NCI-H187 (cell line): ENCODE results near the gene MSMB.
"Not testable (repeated sequence)": the region's sequence is repeated elsewhere in the genome, so short reads cannot be mapped to it uniquely, and the experiment has no call there.

ENCODE experiments used
- DNase-seq, 2 experiments: peaks; one replicate each; lab custom pipeline; 2025; lab: John Stamatoyannopoulos, UW

MSMB gene, protein sequence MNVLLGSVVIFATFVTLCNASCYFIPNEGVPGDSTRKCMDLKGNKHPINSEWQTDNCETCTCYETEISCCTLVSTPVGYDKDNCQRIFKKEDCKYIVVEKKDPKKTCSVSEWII

DNA sequence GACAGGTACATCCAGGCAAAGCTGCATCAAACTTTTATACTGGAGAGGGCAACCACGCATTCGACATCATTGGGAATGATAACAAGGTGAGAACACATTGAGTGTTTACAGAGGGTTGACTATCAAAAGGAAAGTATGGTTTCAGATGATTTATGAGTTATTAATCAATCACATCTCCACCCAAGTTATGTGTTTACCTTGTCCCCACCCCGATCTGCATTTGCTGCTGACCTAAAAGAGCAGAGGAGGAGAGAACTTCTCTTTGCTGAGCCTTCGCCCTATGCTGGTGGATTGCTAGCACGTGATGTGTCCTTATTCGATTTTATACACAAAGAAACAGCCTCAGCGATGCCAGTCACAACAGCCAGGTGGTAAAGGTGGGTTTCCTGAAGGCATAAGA lies at the start of gene MSMB:
TSS of gene MSMB (minus strand) at position 9 of the 400 bp plus-strand sequence. CDS start 32 bp downstream, outside the sequence.
- DNase-seq = no peak

DNA sequence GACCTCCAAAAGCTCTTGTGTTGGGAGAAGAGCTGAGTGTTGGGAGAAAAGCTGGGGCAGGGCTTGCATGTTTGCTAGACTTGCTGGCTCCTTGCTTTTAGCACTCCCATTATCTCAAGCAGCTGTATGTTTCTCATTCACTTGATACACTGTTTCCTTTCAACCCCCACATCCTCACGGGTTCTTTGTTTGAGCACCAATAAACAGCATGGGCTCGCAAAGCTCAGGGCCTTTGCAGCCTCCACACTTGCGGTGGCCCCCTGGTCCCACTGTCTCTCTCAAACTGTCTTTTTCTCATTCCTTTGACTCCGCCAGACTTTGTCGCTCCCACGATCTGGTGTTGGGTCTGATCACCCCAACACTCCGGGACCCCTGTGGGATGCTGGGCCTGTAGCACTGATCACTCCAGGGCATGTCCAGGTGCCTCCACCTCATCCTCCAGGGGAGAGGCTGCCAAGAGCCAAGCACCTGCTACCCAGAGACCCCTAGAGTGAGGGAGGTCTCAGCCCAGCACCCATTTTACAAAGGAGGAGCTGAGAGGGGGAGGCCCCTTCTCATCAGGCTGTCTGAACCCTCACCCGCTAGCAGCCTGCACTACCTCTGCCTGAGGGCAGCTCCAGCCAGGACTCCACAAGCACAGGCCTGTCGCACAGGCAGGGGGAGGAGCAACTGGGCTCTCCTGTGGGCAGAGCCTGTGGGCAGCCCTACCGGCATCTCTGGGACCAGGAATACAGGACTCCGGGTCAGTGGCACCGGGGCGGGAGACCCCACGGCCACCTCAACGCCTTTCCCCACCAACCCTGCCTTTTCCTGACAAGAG lies 49.1 kb upstream of the MSMB start:
- no peak for DNase-seq

DNA sequence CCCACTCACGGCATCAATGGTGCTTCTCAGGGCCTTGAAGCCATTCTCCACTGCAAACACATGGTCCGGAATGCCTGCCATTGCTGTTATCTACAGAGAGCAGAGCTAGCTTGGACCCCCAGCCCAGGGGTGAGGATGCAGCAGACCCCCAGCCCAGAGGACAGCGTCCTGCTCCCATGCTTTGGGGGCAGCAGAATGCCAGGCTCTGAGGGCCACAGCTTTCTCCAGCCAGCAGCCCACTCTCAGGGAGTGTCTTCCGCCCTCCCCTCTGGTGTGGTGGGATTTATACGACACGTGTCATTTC lies 48.1 kb upstream of the MSMB start:
- DNase-seq = no peak

DNA sequence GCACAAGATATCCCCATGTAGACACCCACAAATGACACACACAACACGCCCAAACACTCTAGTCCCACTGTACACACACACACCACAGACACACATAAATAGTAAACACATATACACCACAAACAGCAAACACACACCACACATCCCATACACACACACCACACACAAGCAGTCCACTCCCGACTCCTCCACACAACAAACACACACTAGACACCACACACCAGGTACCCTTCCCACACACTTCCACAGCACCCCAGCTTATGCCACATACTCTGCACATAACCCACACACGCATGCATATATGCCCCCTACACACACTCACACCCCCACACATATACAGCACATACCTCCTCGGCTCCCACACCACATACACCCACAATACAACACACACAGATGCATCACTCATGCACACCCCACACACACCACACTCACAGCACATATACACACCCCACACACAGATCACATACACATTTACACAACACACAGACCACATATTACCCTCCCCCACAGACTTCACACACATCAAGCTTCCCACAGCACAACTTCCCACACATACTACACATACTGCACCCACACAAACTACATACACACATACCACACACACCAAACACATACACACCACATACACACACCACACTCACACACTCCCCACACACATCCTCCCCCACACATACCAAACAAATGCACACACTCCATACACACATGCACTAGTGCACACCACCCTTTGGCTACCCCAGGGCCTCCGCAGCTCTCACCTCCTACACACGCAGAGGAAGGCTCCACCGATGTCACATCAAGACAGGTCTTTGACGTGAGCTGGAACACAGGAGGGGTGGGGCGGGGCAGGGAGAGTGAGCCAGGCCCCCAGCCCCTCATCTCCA lies 47.5 kb upstream of the MSMB start:
- not testable (repeated sequence) for DNase-seq

DNA sequence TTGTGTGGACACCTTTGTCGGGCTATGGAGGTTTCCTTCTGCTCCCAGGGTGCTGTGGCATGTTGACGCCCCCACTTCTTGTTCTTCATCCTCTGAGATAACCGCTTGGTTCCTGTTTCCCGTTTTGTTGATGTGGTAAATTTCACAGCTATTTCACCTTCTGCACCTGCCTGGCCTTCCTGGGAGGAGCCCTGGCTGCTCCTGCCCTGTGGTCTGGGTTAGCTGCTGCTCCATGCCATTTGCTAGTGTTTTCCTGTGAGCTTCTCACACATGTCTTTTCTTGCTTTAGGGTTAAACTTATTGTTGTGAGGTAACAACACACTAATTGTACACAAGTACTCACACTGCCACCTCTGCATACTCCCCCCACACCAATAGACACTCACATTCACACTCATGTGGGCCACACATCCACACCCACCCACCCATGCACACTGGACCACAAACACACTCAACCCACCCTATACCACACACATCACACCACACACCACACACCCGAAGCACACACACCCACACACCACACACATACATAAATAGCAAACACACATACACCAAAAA lies 46.5 kb upstream of the MSMB start:
- no peak for DNase-seq

DNA sequence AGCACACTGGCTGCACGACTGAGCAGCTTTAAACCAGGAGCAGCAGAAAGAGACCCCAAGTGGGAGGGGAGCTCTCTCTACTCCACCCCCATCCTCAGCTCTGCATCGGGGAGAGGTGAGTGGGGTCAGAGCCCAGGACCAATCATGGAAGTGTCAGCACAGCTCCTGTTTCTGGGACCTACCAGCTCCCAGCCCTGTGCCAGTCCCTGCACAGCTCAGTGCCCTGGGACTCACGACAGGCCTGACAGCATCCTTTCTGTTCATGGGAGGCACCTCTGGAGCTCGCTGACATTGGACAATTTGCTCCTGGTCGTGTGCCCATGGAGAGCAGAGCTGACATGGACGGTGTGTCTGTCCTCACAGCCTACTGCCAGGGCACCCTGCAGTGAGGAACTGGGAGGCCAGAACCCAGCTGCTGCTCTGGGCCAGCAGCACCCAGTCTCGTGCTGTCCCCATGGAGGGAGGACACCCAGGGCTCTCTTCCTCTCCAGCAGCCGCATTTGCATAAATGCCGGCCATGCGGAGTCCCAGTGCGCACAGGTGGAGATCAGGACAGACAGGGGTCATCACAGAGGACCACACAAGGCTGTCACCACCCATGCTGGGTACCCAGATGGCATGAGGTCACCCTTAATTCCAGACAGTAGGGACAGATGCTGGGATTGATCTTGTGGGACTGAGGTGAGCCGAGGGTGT lies 45.9 kb upstream of the MSMB start:
- DNase-seq = no peak

DNA sequence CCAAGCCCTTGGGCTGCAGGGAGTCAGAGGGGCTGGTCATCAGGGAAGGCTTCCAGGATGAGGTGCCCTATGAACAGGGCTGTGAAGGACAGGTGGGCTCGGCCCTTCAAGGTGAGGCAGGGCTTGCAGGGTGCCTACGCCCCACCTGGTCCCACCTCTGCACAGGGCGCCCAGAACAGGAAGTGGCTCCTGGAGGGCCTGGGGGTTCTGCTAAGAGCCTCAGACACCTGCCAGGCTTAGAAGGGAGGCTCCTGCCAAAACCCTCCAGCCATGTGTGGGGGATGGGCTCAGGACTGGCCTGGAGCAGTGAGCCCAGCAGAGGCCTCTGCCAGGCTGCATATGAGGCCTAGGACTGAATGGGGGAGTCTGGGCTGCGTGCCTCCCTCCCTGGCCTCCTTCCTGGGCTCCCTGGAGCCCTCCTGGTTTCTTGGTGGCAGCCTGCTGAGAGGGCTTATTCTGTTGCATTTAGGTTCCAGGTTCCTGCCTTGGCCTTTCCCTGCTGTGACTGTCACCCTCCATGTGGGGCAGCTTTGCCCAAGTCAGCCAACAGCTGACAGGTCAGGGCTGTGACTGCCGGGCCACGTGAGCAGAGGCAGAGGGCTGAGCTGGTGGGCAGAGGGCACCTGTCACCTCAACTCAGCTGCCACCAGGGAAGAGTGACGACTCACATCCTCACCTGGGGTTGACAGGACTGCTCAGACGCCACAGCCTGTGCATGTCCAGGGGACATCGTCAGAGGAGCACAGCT lies 45.2 kb upstream of the MSMB start:
- no peak for DNase-seq

DNA sequence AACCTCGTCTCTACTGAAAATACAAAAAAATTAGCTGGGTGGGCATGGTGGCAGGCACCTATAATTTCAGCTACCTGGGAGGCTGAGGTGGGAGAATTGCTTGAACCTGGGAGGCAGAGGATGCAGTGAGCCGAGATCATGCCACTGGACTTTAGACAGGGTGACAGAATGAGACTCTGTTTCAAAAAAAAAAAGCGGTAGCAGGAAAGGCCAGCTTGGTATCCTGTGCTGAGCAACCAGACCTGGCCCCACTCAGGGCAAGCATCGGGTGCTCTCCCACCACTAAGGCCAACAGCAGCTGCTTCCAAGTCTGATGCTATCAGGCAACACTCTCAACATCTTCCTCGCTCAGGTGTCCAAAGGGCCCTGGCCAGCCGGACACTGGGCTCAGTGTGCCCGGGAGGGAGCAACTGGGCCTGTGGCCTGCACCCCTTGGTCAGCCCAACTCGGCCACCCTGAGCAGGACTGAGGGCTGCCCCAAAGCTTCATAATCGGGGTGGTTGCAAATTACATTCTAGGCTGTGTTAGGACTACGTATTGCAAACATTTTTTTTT lies 44.3 kb upstream of the MSMB start:
- no peak for DNase-seq

DNA sequence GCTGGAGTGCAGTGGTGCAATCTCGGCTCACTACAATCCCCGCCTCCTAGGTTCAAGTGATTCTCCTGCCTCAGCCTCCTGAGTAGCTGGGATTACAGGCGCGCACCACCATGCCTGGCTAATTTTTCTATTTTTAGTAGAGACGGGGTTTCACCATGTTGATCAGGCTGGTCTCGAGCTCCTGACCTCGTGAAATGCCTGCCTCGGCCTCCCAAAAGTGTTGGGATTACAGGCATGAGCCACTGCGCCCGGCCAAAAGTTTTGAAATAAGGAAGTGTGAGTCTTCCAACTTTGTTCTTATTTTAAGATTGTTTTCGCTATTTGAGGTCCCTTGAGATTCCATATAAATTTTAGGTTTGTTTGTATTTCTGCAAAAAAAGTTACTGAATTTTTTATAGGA lies 41.3 kb upstream of the MSMB start:
- not testable (repeated sequence) for DNase-seq

DNA sequence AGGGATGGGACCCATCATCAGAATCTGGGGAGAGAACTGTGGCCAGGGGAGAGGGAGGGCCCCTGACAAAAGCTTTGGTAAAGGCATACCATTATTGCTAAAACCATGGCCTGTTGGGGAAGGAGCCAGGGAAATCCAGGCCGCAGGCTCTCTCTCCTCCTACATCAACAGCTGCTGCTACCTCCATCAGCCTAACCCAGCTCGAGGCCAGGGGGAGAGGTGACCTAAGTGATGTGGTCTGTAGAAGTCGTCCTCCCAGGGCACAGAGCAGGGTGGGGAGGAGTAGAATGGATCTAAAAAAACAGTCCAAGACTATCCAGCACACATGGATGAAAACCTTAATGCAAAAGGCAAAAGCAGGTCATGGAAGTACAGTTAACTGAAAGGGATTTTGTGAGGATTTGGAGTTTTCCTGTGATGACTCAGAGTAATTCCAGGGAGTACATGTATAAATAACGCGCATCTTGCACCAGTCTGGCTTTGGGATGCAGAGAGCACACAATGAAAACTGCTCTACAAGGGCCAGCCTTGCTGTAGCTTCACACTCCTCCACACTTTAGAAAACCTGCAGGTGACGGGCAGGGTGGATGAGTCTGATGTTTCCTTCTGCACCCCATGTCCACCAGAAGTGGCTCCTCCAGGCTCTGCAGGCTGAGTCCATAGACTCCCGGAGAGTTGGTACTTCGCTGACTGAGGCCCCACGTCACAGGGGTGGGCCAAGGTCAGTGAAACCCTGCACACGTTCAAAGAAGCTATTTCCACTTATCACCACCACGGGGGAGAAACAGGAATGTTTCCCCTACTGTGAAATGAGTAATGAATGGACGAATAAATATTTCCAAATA lies 38.5 kb upstream of the MSMB start:
- no peak for DNase-seq

DNA sequence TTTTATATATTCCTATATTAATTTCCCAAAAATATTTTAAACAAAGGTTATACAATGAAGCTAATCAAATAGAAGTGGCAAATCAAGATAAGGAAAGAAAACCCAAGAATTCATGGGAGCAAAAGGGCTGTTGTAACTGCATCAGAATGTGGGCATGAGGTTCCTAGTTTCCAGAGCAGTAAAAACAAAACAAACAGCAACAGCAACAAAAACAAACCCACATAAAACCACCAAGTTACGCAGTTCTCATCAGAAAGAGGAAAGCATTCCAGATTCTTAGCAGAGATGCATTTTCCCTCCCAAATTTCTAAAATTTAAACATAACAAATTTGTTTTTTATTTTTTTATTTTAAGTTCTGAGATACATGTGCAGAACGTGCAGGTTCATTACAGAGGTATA lies 34.8 kb upstream of the MSMB start:
- no peak for DNase-seq

DNA sequence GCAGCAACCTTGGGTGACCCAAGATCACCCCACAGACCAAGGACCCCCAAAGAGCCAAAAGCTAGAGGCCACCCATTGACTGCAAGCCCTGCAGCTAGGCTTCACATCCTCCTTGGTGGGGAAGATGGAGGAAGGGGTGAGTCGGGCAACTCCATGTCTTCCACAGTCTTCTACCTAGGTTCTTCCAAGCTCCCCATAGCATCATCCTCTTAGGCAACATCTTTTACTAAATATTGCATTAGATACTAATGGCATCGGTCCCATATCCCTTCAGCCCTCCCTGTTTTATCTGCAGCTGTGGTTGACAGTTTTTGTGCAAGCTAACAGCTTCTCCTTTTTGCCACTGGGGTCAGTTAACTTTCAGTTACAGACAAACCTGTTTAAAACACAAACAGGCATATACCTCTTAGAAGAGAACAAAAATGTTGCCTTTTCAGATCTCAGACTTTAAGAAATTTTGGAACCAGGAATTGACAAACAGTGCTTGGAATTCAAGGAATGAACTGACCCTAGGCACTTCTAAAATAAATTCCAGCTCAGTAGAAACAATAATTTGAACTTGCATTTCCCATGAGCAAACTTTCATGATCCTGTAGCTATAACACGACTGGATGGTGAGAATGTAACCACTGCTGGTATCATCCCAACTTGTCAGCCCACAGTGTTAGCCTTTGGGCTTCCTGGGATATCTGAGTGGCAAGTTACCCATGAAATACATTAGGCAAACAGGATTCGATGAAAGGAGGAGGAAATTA lies 33.9 kb upstream of the MSMB start:
- no peak for DNase-seq

DNA sequence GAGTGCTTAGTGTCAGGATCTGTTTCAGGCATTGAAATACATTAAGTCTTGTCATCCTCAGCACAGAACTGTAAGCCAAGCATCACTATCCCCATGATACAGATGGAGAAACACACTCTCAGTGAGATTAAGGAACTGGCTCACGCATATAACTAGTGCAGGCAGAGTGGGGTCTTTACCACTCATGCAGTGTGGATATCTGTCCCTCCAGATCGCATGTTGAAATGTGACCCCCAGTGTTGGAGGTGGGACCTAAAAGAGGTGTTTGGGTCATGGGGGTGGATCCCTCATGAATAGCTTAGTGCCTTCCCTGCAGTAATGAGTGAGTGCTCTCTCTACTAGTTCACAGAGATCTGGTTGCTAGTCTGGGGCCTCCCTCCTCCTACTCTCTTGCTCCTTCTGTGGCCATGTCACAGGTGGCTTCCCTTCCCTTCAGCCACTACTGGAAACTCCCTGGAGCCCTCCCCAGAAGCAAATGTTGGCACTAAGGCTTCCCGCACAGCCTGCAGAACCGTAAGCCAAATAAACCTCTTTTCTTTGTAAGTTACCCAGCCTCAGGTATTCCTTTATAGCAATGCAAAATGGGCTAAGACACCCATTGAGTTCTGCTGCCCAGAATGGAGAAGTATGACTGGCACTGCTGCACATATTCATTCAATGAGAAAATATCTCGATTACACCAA lies 31.8 kb upstream of the MSMB start:
- DNase-seq = no peak

DNA sequence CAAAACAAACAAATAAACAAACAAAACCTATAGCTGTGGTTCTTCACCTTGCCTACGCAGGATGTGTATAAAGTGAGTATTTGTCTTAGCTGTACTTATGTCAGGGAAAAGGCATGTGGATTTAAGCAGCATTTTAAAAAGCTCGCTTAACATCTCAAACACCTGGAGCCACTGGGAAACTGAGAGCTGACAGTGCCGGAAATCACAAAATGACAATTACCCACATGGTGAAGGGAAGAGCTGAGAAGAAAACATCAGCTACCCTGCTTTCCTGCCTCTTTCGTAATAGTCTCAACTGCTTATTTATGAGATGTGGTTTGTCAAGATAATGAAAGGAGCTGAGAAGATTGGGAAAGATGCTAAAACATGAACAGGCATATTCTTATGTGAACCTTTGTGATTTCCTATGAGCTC lies 31.1 kb upstream of the MSMB start:
- DNase-seq = no peak

DNA sequence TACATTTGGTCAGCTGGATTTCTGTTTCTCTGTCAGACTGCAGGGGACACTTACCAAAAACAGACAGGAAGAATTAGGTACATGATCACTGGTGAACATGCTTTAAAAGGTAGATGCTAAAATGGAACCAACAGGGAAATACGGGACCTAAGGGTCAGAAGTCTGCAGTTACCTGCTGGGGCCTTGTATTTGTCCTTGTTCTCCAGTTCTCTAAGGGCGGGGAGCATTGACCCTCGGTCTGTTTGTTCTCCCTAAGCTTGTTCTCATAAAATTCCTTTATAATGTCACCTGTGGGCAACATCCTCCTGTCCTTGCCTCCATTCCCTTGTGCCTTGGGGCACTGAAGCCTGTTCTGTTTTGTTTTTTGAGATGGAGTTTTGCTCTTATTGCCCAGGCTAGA lies 29.8 kb upstream of the MSMB start:
- no peak for DNase-seq

DNA sequence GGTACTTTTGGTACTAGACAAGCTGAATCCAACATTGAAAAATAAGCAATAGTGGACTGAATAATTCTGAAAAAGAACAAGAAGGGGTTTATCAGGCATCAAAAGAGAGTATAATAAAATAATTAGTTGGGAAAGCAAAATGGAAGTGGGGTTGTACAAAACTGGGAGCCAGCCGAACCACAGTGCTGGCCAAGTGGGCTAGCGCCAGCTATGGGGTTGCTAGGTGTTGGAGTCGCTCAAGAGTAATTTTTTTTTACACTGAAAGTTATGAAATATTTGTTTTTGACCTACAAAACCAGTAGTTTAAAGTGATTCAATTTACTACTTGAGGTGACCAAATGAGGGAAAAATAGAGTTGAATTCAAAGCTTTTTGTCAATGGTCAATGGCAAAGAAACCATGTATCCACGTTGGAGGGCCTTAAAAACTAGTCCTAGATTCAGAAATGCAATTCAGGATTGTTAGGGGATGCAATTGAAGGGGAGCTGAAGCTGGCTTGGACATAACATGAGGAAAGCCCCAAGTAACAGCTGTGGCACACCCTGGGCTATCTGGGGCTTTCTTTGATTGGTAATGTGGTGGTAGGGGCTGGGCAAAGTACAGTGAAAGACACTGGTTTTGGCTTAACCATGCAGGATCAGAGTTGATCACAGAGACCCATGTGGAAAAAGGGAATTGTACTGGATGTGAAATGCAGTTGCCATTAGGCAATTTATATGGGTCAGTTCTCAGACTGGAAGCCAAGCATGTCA lies 28.3 kb upstream of the MSMB start:
- DNase-seq = no peak

DNA sequence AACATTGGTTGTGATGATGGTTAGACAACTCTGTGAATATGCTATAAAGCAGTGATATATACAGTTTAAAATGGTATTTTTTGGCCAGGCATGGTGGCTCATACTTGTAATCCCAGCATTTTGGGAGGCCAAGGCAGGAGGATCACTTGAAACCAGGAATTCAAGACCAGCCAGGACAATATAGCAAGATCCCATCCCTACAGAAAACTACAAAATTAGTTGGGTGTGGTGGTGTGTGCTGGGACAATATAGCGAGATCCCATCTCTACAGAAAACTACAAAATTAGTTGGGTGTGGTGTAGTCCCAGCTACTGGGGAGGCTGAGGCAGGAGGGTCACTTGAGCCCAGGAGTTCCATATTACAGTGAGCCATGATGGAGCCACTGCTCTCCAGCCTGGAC lies 27.5 kb upstream of the MSMB start:
- no peak for DNase-seq

DNA sequence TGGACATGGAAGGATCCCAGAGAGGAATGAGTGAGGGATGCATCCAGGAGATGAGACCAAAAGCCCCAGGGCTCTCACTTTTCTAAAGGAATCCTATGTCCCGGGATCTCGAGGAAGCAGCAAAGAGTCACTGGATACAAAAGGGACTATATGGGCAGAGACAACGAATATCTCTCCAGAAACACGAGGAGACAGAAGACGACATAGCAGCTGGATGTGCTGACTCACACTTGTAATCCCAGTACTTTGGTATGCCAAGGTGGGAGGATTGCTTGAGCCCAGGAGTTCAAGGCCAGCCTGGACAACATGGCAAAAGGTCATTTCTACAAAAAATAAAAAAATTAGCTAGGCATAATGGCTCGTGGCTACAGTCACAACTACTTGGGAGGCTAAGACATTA lies 24.7 kb upstream of the MSMB start:
- no peak for DNase-seq
